KOPT-K1 (cell line): ENCODE results near the gene IL1RAPL2.
"Not testable (repeated sequence)": the region's sequence is repeated elsewhere in the genome, so short reads cannot be mapped to it uniquely, and the experiment has no call there.

Source experiments
- H3K27ac ChIP-seq: fragments of 200-600 bp; sonication (generic); 2 replicates; pipeline ENCODE4 v1.5.1; 2016; ENCODE audit warnings: antibody characterized with exemption, mild to moderate bottlenecking, low read depth, low read length; ENCODE audit not compliant: poor library complexity, severe bottlenecking
- H3K36me3 ChIP-seq: fragments of 200-600 bp; sonication (generic); 2 replicates; pipeline ENCODE4 v1.5.1; 2017; ENCODE audit warnings: antibody characterized with exemption, mild to moderate bottlenecking, low read length, moderate library complexity; ENCODE audit not compliant: insufficient read depth
- H3K9me3 ChIP-seq: fragments of 200-600 bp; sonication (generic); 2 replicates; pipeline ENCODE4 v1.5.1; 2017; ENCODE audit warnings: antibody characterized with exemption, low read length, mild to moderate bottlenecking; ENCODE audit not compliant: insufficient read depth, poor library complexity, severe bottlenecking

Gene IL1RAPL2

GRCh38 chrX:105109936-105110335, 543.9 kb downstream of the IL1RAPL2 start:
- H3K27ac ChIP-seq: no peak overlapping the region
- H3K9me3 ChIP-seq: no peaks in the 10 kb centered on the region
- H3K36me3 ChIP-seq: no peaks in the 10 kb centered on the region

GRCh38 chrX:105114554-105115130, 548.6 kb downstream of the IL1RAPL2 start:
- H3K9me3 ChIP-seq: no peaks in the 10 kb centered on the region
- no peak overlapping the region for H3K27ac ChIP-seq
- H3K36me3 ChIP-seq: no peaks in the 10 kb centered on the region

- not testable (repeated sequence) for H3K9me3 ChIP-seq, H3K36me3 ChIP-seq, H3K27ac ChIP-seq
Observed at GRCh38 chrX:105115596-105116320, 549.8 kb downstream of the IL1RAPL2 start.

- Histone ChIP-seq H3K27ac (no peak overlapping the region), H3K36me3 (no peaks in the 10 kb centered on the region), H3K9me3 (no peaks in the 10 kb centered on the region)
Observed at GRCh38 chrX:105116486-105116885, 550.5 kb downstream of the IL1RAPL2 start.

GRCh38 chrX:105117621-105118020, 551.6 kb downstream of the IL1RAPL2 start:
- no peaks in the 10 kb centered on the region for H3K36me3 ChIP-seq
- no peaks in the 10 kb centered on the region for H3K9me3 ChIP-seq
- H3K27ac ChIP-seq: no peak overlapping the region

- Histone ChIP-seq H3K36me3 (no peaks in the 10 kb centered on the region), H3K27ac (no peak overlapping the region), H3K9me3 (no peaks in the 10 kb centered on the region)
Observed at GRCh38 chrX:105120463-105120862, 554.5 kb downstream of the IL1RAPL2 start.

- no peaks in the 10 kb centered on the region for H3K36me3 ChIP-seq
- no peaks in the 10 kb centered on the region for H3K9me3 ChIP-seq
- H3K27ac ChIP-seq: no peak overlapping the region
Observed at GRCh38 chrX:105121186-105121585, 555.2 kb downstream of the IL1RAPL2 start.

- Histone ChIP-seq H3K27ac (no peak overlapping the region), H3K9me3 (no peaks in the 10 kb centered on the region), H3K36me3 (no peaks in the 10 kb centered on the region)
Observed at GRCh38 chrX:105126201-105126600, 560.2 kb downstream of the IL1RAPL2 start.

- H3K27ac ChIP-seq: no peak overlapping the region
- H3K36me3 ChIP-seq: no peaks in the 10 kb centered on the region
- H3K9me3 ChIP-seq: no peaks in the 10 kb centered on the region
Observed at GRCh38 chrX:105134273-105134672, 568.3 kb downstream of the IL1RAPL2 start.

GRCh38 chrX:105136786-105137185, 570.8 kb downstream of the IL1RAPL2 start:
- H3K27ac ChIP-seq: no peak overlapping the region
- H3K36me3 ChIP-seq: no peaks in the 10 kb centered on the region
- no peaks in the 10 kb centered on the region for H3K9me3 ChIP-seq

GRCh38 chrX:105150036-105150435, 584.0 kb downstream of the IL1RAPL2 start:
- no peak overlapping the region for H3K27ac ChIP-seq
- H3K9me3 ChIP-seq: no peaks in the 10 kb centered on the region
- no peaks in the 10 kb centered on the region for H3K36me3 ChIP-seq

- Histone ChIP-seq H3K27ac (no peak overlapping the region), H3K36me3 (no peaks in the 10 kb centered on the region), H3K9me3 (no peaks in the 10 kb centered on the region)
Observed at GRCh38 chrX:105150557-105150956, 584.6 kb downstream of the IL1RAPL2 start.

GRCh38 chrX:105167233-105167632, 601.2 kb downstream of the IL1RAPL2 start:
- H3K36me3 ChIP-seq: no peaks in the 10 kb centered on the region
- no peaks in the 10 kb centered on the region for H3K9me3 ChIP-seq
- H3K27ac ChIP-seq: no peak overlapping the region

- Histone ChIP-seq H3K36me3 (no peaks in the 10 kb centered on the region), H3K9me3 (no peaks in the 10 kb centered on the region), H3K27ac (no peak overlapping the region)
Observed at GRCh38 chrX:105168577-105168976, 602.6 kb downstream of the IL1RAPL2 start.

- Histone ChIP-seq H3K9me3 (no peaks in the 10 kb centered on the region), H3K27ac (no peak overlapping the region), H3K36me3 (no peaks in the 10 kb centered on the region)
Observed at GRCh38 chrX:105173071-105173470, 607.1 kb downstream of the IL1RAPL2 start.

GRCh38 chrX:105179644-105180043, 613.6 kb downstream of the IL1RAPL2 start:
- Histone ChIP-seq H3K36me3 (no peaks in the 10 kb centered on the region), H3K27ac (no peak overlapping the region), H3K9me3 (no peaks in the 10 kb centered on the region)
